Neuron (in vitro differentiated cells): Measurements from ENCODE around the gene VWA3B.
"Not testable (repeated sequence)": the region's sequence is repeated elsewhere in the genome, so short reads cannot be mapped to it uniquely, and the experiment has no call there.

Experiments used
- H2AFZ ChIP-seq: one replicate; pipeline ENCODE4 v1.6.1; 2013; ENCODE audit warnings: low read depth, mild to moderate bottlenecking, inconsistent platforms, low read length, moderate library complexity
- H3K27me3 ChIP-seq: one replicate; pipeline ENCODE4 v1.6.1; 2013; ENCODE audit warnings: low read length; ENCODE audit not compliant: insufficient read depth
- H3K36me3 ChIP-seq: one replicate; pipeline ENCODE4 v1.6.1; 2013; ENCODE audit warnings: low read length; ENCODE audit not compliant: insufficient read depth
- H3K4me1 ChIP-seq: one replicate; pipeline ENCODE4 v1.6.1; 2013; ENCODE audit warnings: low read length; ENCODE audit not compliant: insufficient read depth
- H3K4me3 ChIP-seq: 2 replicates; pipeline ENCODE4 v1.5.1; 2013; ENCODE audit warnings: mild to moderate bottlenecking, low read length, moderate library complexity
- H3K9me3 ChIP-seq: one replicate; pipeline ENCODE4 v1.6.1; 2013; ENCODE audit warnings: low read length

VWA3B gene

GRCh38 chr2:98126061-98126460 lies 39.1 kb downstream of the VWA3B start:
- Histone ChIP-seq H2AFZ (no peak overlapping the region), H3K27me3 (no peaks in the 10 kb centered on the region), H3K9me3 (no peaks in the 10 kb centered on the region), H3K4me3 (no peak overlapping the region), H3K4me1 (peaks cover 16% of the 10 kb centered on the region), H3K36me3 (no peaks in the 10 kb centered on the region)

GRCh38 chr2:98127229-98127989 lies 40.4 kb downstream of the VWA3B start:
- Histone ChIP-seq H3K36me3 (no peaks in the 10 kb centered on the region), H2AFZ (no peak overlapping the region), H3K4me1 (peaks cover 12% of the 10 kb centered on the region), H3K9me3 (no peaks in the 10 kb centered on the region), H3K27me3 (no peaks in the 10 kb centered on the region), H3K4me3 (no peak overlapping the region)

- no peaks in the 10 kb centered on the region for H3K27me3 ChIP-seq
- H3K4me1 ChIP-seq, result peaks cover under 1% of the 10 kb centered on the region
- H3K9me3 ChIP-seq, result no peaks in the 10 kb centered on the region
- H2AFZ ChIP-seq, result no peak overlapping the region
- no peaks in the 10 kb centered on the region for H3K36me3 ChIP-seq
- H3K4me3 ChIP-seq, result no peak overlapping the region
These were observed 41.7 kb downstream of the VWA3B start for GRCh38 chr2:98128556-98129109.

DNA sequence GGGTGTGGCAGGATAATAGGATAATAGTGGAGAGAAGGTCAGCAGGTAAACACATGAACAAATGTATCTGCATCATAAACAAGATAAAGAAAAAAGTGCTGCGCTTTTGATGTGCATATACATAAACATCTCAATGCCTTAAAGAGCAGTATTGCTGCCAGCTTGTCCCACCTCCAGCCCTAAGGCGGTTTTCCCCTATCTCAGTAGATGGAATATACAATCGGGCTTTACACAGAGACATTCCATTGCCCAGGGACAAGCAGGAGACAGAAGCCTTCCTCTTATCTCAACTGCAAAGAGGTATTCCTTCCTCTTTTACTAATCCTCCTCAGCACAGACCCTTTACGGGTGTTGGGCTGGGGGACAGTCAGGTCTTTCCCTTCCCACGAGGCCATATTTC lies 43.1 kb downstream of the VWA3B start:
- H3K36me3 ChIP-seq, H3K9me3 ChIP-seq, H2AFZ ChIP-seq, H3K27me3 ChIP-seq, H3K4me3 ChIP-seq: not testable (repeated sequence)
- peaks cover 11% of the 10 kb centered on the region for H3K4me1 ChIP-seq

DNA sequence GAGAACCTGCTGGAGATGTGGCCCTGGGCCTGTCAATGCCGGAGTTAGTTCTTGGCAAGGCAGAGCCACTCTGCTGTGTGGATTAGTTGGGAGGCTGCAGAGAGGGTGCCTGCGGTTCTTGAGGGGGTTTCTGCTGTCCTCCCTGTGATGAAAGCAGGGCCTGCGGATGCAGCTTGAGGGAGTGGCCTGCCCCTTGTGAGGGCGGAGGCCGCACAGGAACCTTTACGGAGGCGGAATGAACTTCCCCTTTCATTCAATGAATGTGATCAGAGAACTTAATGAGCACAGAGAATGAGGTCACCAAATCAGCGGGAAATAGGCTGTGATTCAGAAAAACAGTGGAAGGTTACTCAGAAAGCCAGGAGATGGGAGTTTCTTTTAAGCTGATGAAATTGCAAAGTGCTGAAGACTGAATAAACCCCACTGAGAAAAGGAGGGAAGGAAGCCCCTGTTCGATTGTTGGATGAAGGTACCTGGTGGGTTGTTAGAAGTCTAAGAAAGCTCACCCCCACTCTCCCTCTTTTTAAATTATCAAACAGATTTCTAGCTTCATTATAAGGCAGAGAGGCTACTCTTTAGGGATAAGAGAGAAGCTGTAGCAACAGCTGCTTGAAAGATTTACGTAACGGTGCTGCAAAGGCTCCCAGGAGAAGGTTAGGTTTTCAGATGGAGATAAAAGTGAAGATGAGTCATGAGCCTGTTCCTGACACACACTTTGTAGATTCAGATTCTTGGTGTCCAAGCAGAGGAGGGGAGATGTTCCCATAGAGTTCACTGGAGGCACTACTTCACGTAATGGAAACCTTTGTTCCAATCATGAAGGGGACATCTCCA lies 47.4 kb downstream of the VWA3B start:
- peaks cover 12% of the 10 kb centered on the region for H3K4me1 ChIP-seq
- H2AFZ ChIP-seq, result peak overlapping the region; percentile 46
- no peaks in the 10 kb centered on the region for H3K9me3 ChIP-seq
- no peaks in the 10 kb centered on the region for H3K36me3 ChIP-seq
- H3K4me3 ChIP-seq, result no peak overlapping the region
- no peaks in the 10 kb centered on the region for H3K27me3 ChIP-seq

- Histone ChIP-seq H3K27me3 (no peaks in the 10 kb centered on the region), H3K36me3 (no peaks in the 10 kb centered on the region), H3K4me3 (no peak overlapping the region), H2AFZ (no peak overlapping the region), H3K4me1 (peaks cover 13% of the 10 kb centered on the region), H3K9me3 (peaks cover 4% of the 10 kb centered on the region)
These were observed 50.2 kb downstream of the VWA3B start for GRCh38 chr2:98137196-98137595.

- H3K4me3 ChIP-seq, H3K27me3 ChIP-seq, H3K36me3 ChIP-seq, H3K9me3 ChIP-seq, H2AFZ ChIP-seq: not testable (repeated sequence)
- peaks cover 15% of the 10 kb centered on the region for H3K4me1 ChIP-seq
These were observed 52.0 kb downstream of the VWA3B start for GRCh38 chr2:98138978-98139377.

- Histone ChIP-seq H3K4me3 (no peak overlapping the region), H3K9me3 (peaks cover 4% of the 10 kb centered on the region), H2AFZ (no peak overlapping the region), H3K27me3 (no peaks in the 10 kb centered on the region), H3K4me1 (peaks cover 3% of the 10 kb centered on the region), H3K36me3 (no peaks in the 10 kb centered on the region)
These were observed 53.2 kb downstream of the VWA3B start for GRCh38 chr2:98140210-98140609.

DNA sequence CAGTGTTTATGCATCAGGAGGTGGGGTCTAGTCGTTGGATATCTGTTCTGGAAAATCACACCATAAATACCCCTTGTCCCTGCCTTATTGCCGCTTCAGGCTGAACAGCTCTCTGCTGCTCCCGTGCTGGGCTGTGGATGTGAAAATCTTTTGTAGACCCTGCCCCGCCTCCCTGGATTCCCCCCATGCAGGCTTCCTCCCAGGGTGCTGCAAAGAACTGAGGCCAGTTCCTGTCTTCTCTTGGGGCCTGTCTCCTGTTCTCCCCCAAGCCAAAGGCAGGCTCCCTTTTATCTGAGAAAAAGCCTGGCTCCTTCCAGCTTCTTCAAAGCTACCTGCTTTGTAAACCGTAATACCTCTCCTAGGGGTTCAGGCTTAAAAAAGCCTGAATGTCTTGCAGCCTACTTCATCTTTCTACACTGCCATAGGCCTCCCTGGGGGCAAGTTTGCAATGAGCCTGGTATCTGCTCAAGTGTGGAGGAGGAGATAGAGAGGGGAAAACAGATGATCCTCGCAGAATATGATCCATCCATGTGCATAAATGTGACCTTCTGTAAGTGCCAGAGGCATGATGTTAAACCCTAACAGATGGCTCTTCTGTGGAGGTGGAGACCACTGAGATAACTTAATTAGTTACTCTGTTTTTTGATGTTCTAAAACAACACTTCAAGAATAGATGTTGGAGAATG lies 55.3 kb downstream of the VWA3B start:
- Histone ChIP-seq H3K9me3 (peaks cover 4% of the 10 kb centered on the region), H3K27me3 (no peaks in the 10 kb centered on the region), H3K36me3 (no peaks in the 10 kb centered on the region), H3K4me1 (peaks cover 3% of the 10 kb centered on the region), H3K4me3 (no peak overlapping the region), H2AFZ (no peak overlapping the region)

- no peaks in the 10 kb centered on the region for H3K27me3 ChIP-seq
- H3K4me3 ChIP-seq, result no peak overlapping the region
- H3K9me3 ChIP-seq, result peaks cover 4% of the 10 kb centered on the region
- H3K36me3 ChIP-seq, result no peaks in the 10 kb centered on the region
- H2AFZ ChIP-seq, result no peak overlapping the region
- peaks cover 3% of the 10 kb centered on the region for H3K4me1 ChIP-seq
These were observed 58.1 kb downstream of the VWA3B start for GRCh38 chr2:98145070-98145469.

DNA sequence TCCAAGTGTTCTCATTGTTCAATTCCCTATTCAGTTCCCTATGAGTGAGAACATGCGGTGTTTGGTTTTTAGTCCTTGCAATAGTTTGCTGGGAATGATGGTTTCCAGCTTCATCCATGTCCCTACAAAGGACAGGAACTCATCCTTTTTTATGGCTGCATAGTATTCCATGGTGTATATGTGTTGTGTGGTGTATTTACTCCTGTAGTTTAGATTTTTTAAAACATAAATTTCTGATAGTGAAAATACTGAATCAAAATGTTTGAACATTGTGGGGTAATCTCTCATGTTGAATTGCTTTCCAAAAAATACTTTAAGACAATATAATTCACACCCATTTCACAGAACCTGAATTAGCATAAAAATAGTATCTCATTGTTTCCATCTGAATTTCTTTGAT lies 60.9 kb downstream of the VWA3B start:
- H3K4me1 ChIP-seq, H3K36me3 ChIP-seq, H3K4me3 ChIP-seq, H3K9me3 ChIP-seq, H3K27me3 ChIP-seq, H2AFZ ChIP-seq: not testable (repeated sequence)

DNA sequence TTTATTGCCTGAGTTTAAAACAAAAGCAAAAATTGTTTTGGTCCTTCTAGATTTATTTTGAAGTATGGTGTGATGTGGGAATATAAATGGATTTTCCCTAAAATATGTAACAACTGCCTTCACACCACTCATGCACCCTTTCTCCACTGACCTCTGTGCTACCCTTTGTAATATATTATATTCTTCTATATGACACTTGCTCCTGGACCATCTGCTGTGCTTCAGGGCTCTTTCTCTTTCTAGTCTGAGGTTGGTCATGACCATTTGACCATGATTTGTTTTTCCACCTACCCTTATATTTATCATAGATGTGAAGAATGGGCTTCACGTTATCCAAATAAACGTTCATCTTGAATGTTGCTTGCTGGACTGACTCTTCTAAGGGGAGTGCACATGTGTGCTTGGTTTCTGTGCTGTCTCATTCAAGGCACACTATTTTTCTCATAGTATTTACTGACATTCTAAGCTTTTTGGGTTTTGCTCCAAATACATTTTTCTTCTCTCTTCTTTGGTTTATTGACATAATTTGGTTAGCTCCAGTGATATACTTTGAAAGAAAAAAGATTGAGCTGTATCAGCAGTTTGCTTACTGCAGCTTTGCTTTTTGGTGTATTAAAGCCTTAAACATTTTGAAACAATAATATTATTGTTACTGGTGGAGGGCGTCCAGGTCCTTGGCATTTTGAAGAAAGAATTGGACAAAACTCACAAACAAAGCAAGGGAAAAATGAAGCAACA lies 61.8 kb downstream of the VWA3B start:
- H3K9me3 ChIP-seq, result no peaks in the 10 kb centered on the region
- H3K4me1 ChIP-seq, result no peaks in the 10 kb centered on the region
- H3K36me3 ChIP-seq, result no peaks in the 10 kb centered on the region
- H2AFZ ChIP-seq, result no peak overlapping the region
- no peaks in the 10 kb centered on the region for H3K27me3 ChIP-seq
- no peak overlapping the region for H3K4me3 ChIP-seq
